IPS-18c (cell line): ENCODE measurements around the gene ANK2.

Source experiments
- H3K4me3 ChIP-seq: 2 replicates; pipeline ENCODE4 v1.7.0; 2013; ENCODE audit warnings: low read depth, mild to moderate bottlenecking, low read length, moderate library complexity; ENCODE audit not compliant: insufficient read depth
- H3K9me3 ChIP-seq: one replicate; pipeline ENCODE4 v1.6.1; 2013; ENCODE audit warnings: mild to moderate bottlenecking, low read length, moderate library complexity; ENCODE audit not compliant: control insufficient read depth, insufficient read depth

The ANK2 gene

GRCh38 chr4:113071805-113072204, 22.4 kb downstream of the ANK2 start:
- no peak overlapping the region for H3K4me3 ChIP-seq
- no peaks in the 10 kb centered on the region for H3K9me3 ChIP-seq

GRCh38 chr4:113073451-113074005, 24.1 kb downstream of the ANK2 start:
- no peaks in the 10 kb centered on the region for H3K9me3 ChIP-seq

GRCh38 chr4:113077575-113077974, 28.1 kb downstream of the ANK2 start:
- Histone ChIP-seq H3K4me3 (no peak overlapping the region), H3K9me3 (no peaks in the 10 kb centered on the region)

More at GRCh38 chr4:113073451-113074005, 24.1 kb downstream of the ANK2 start:
- no peak overlapping the region for H3K4me3 ChIP-seq

DNA sequence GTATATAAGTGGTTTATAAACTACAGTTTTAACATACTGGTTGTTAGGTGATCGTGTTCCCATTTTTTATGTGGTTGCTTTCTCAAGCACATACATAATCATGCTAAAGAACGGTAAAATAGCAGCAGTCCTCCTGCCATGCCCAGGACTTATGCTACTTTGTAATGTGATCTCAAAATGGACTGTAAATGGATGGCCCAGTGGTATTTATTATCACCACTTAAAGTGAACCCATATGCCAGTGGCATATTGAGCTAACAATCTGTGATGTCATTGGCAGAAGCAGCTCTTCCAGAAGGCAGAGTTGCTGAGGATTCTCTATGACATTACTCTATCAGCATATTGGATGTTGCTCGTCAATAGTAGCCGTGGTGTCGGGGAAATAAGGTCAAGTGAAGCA, 28.6 kb downstream of the ANK2 start:
- Histone ChIP-seq H3K4me3 (no peak overlapping the region), H3K9me3 (no peaks in the 10 kb centered on the region)

DNA sequence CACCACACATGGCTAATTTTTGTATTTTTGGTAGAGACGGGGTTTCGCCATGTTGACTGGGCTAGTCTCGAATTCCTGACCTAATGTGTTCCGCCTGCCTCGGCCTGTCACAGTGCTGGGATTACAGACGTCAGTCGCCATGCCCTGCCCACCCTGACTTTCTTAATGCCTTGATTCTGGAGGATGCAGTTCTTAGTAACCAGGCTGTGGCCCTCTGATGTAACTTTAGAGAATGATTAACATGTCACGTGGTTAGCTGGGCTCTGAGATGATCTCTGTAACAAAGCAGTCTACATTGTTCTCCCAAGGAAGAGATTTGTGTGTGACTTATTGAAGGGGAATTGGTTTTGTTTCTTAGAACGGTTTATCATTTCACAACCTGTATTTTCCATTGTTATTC, 30.6 kb downstream of the ANK2 start:
- H3K4me3 ChIP-seq: no peak overlapping the region
- no peaks in the 10 kb centered on the region for H3K9me3 ChIP-seq

DNA sequence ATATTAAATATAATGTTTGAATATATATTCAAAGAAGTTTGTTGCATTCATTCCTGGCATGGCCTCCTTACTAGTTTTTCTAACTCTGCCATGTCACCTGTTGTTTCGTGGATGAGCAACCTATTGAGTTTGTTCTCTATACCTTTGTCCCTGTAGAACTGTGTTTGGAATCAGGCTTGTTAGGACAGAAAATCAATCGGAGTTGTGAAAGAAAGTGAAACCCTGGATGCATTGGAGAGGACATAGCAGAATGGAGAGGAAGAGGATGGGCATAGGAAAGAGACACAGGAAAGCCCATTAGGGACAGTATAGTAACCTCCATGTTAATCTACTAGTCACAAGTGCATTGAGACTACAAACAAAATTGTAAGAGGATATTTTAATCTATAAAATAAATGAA, 31.2 kb downstream of the ANK2 start:
- H3K4me3 ChIP-seq: no peak overlapping the region
- no peaks in the 10 kb centered on the region for H3K9me3 ChIP-seq

GRCh38 chr4:113083346-113083745, 33.9 kb downstream of the ANK2 start:
- Histone ChIP-seq H3K4me3 (no peak overlapping the region), H3K9me3 (no peaks in the 10 kb centered on the region)

- Histone ChIP-seq H3K4me3 (no peak overlapping the region), H3K9me3 (no peaks in the 10 kb centered on the region)
Observed at GRCh38 chr4:113086172-113086695, 36.8 kb downstream of the ANK2 start.

GRCh38 chr4:113088050-113088449, 38.6 kb downstream of the ANK2 start:
- no peaks in the 10 kb centered on the region for H3K9me3 ChIP-seq

GRCh38 chr4:113090954-113091353, 41.5 kb downstream of the ANK2 start:
- no peaks in the 10 kb centered on the region for H3K9me3 ChIP-seq
- no peak overlapping the region for H3K4me3 ChIP-seq

More at GRCh38 chr4:113088050-113088449, 38.6 kb downstream of the ANK2 start:
- no peak overlapping the region; the same call in 1 of the 2 replicates for H3K4me3 ChIP-seq

DNA sequence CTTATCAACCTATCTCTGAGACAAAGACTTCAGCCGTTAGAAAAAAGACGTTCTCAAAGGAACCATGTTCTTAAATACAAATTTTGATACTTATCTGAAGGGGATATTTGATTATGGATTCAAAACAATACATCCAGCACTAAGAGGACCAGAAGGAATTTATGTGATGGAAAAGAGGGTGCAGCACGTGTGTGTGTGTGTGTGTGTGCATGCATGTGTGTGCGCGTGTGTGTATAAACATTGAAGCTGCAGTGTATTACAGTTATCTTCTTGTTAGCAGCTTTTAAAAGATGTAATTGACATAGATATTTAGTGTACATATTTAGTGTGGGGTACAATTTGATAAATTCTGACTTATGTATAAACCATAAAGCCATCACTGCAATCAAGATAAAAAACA, 44.9 kb downstream of the ANK2 start:
- no peaks in the 10 kb centered on the region for H3K9me3 ChIP-seq
- H3K4me3 ChIP-seq: no peak overlapping the region

DNA sequence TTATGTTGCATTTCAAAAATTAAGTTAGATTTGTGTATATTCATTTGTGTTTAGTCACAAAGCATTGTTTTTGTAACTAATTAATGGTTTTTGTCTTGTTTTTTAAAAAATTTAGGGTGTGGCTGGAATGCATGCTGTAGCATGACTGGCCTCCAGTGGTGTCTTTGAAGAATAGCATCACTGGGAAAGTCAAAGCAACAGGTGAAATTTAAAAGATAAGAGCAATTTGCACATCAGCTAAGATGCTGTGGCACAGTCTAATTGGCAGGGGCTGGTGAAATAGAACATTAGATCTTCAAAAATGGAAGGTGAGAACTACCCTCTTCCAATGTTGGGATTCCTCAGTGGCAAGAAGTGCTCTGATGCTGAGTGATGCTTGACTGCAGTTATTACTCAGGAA, 45.3 kb downstream of the ANK2 start:
- no peak overlapping the region for H3K4me3 ChIP-seq
- no peaks in the 10 kb centered on the region for H3K9me3 ChIP-seq

DNA sequence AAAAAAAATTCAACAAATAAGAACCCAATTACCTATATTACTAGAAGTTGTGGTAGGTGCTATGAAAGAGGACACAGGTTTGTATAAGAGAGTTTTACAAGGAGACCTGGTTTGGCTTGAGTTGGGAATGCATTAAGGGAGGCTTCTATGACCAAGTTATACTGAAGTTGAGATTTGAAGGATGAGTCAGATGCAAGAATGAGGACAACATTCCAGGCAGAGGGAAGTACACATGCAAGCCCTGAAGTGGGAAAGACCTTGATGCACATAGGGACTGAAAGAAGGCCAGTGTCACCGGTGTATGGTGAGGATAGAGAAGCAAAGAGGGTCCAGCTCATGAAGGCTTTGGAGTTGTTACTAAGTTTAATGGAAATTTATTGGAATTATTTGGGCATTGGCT, 52.2 kb downstream of the ANK2 start:
- Histone ChIP-seq H3K4me3 (no peak overlapping the region), H3K9me3 (no peaks in the 10 kb centered on the region)

DNA sequence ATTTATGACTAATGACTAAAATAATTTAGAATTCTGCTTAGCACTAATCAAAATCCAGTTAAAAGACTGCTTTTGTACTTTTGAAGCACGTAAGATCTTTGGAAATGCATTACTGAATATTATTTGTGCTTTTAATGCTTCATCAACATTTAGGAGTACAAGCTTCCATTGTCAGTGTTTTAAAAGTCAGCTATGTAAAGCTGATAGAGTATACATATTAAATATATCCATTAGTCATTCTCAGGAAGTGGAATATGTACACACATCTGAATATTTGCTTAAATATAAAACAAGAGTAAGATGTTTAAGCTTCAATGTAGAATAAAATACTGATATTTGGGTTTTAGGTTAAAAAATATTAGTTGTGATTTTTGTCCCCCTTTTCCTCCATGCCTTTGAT, 54.1 kb downstream of the ANK2 start:
- Histone ChIP-seq H3K9me3 (no peaks in the 10 kb centered on the region), H3K4me3 (no peak overlapping the region)

DNA sequence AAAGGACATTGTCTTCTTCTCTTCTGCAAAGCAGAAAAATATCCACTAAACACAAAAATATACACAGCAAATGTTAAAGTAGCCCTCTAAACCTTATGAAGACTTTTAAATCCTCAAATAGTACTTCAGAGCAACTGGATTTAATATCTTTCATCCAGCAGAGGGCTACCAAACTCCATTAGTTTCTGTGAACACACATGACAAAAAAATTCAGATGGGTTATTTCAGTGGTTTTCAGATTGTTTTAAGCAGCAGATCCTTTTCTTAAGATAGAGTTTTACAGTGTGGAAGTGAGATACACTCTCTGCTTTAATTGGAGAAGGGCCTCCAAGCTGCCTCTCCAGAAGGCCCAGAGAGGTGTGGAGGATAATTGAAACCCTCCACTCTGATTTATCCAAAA, 56.7 kb downstream of the ANK2 start:
- Histone ChIP-seq H3K4me3 (no peak overlapping the region), H3K9me3 (no peaks in the 10 kb centered on the region)

- Histone ChIP-seq H3K9me3 (no peaks in the 10 kb centered on the region), H3K4me3 (no peak overlapping the region)
Observed at GRCh38 chr4:113109106-113109718, 59.8 kb downstream of the ANK2 start.

GRCh38 chr4:113112338-113112978, 63.0 kb downstream of the ANK2 start:
- H3K4me3 ChIP-seq: no peak overlapping the region
- no peaks in the 10 kb centered on the region for H3K9me3 ChIP-seq

DNA sequence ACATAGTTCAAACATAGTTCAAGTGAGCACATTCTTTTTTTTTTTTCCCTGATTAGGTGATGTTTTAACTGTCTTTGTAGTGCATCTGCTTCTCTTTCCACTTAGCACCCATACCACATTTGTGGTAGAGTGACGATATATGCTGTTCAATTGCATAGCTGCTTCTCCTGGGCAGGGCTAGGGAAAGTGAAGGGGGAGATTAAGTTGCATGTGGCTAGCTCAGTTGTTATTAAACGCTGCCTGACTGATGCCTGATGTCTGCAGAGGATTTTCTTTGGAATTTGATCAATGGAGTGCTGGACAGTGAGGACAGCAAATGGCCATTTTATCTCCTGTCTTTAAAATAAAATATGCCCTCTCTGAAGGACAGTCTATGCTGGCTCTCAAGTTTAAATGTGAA, 63.7 kb downstream of the ANK2 start:
- no peaks in the 10 kb centered on the region for H3K9me3 ChIP-seq
- H3K4me3 ChIP-seq: no peak overlapping the region
